Breast epithelium (tissue), 3 donors: Measurements from ENCODE around the gene ADAM11.

Source experiments
- CTCF ChIP-seq, 3 donors: fragments of 450-650 bp; IDR thresholded peaks; one replicate each; pipeline ENCODE4 v1.5.1; 2016 to 2017; ENCODE audit warnings: antibody characterized with exemption in 3 of 3, mild to moderate bottlenecking in 3 of 3, moderate library complexity in 3 of 3
- POLR2A ChIP-seq: fragments of 450-650 bp; IDR thresholded peaks from one replicate; pipeline ENCODE4 v1.6.1; 2016; ENCODE audit warnings: antibody characterized with exemption, mild to moderate bottlenecking, moderate library complexity

DNA sequence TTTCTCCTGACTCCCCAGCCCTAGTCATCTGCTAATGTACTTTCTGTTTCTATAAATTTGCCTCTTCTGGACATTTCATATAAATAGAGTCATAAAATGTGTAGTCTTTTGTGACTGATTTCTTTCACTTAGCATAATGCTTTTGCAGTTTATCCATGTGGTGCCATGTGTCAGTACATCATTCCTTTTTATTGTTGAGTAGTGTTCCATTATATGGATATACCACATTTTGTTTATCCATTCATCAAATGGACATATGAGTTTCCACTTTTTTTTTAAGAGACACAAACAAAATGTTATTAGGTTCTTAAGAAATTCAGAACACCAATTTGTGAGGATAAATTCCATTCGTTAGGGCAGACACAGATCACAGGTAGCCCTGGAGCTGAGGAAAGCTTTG, 39.3 kb upstream of the ADAM11 start:
- TF ChIP-seq POLR2A, result no peak
- TF ChIP-seq CTCF (IDR thresholded peaks at IDR 0.05), result no peak
